ENCODE results near the gene DAD1. TPM values are rescaled to one million over a fixed set of nuclear protein-coding genes. Genes with fewer than 3 reads are reported as not detected.

Gene DAD1
- total RNA-seq, 1 experiment from 2014 or later: 166 TPM

GRCh38 chr14:22552827-22553076, 36.3 kb downstream of the DAD1 start:
- no peaks in the 10 kb centered on the region for H3K9me3 Mint-ChIP-seq (ENCODE audit: unreplicated experiment)
- no peaks in the 10 kb centered on the region for H3K27me3 Mint-ChIP-seq (ENCODE audit: insufficient read depth, unreplicated experiment)
- BruUV-seq (replicated peaks): no TSS peak
- no peak overlapping the region for H3K27ac Mint-ChIP-seq (ENCODE audit: low read depth, unreplicated experiment)
- CTCF ChIA-PET: interaction anchor here (0.6 to 1.7 kb wide), 7 partner anchors 9 to 348 kb away, joined by 3 to 6 read pairs (median 4); no protein-coding TSS in a partner anchor
- no peak for DNase-seq (ENCODE audit: unreplicated experiment)
- H3K4me3 Mint-ChIP-seq (ENCODE audit: unreplicated experiment): no peak overlapping the region
- TF ChIP-seq CTCF (IDR thresholded peaks at IDR 0.05; ENCODE audit: unreplicated experiment): no peak
- POLR2A ChIA-PET: interaction anchor here (0.8 to 1.0 kb wide), 2 partner anchors 45 to 302 kb away, joined by 3 read pairs; partner anchors contain the start of gene ABHD4
- peaks cover 34% of the 10 kb centered on the region for H3K4me1 Mint-ChIP-seq (ENCODE audit: insufficient read depth, unreplicated experiment)
- H3K36me3 Mint-ChIP-seq (ENCODE audit: insufficient read depth, unreplicated experiment): peaks cover 5% of the 10 kb centered on the region
- intact Hi-C loops (cut with micrococcal nuclease): no loop called here

GRCh38 chr14:22552001-22552826, 36.8 kb downstream of the DAD1 start:
- no peak overlapping the region for H3K4me3 Mint-ChIP-seq (ENCODE audit: unreplicated experiment)
- no TSS peak for BruUV-seq (replicated peaks)
- peaks cover 29% of the 10 kb centered on the region for H3K4me1 Mint-ChIP-seq (ENCODE audit: insufficient read depth, unreplicated experiment)
- H3K27ac Mint-ChIP-seq (ENCODE audit: low read depth, unreplicated experiment): no peak overlapping the region
- TF ChIP-seq CTCF (IDR thresholded peaks at IDR 0.05; ENCODE audit: unreplicated experiment): no peak
- H3K27me3 Mint-ChIP-seq (ENCODE audit: insufficient read depth, unreplicated experiment): no peaks in the 10 kb centered on the region
- DNase-seq (ENCODE audit: unreplicated experiment): no peak
- no peaks in the 10 kb centered on the region for H3K9me3 Mint-ChIP-seq (ENCODE audit: unreplicated experiment)
- intact Hi-C loops (cut with micrococcal nuclease): no loop called here
- H3K36me3 Mint-ChIP-seq (ENCODE audit: insufficient read depth, unreplicated experiment): peaks cover 5% of the 10 kb centered on the region
- ChIA-PET POLR2A (no interaction called here), CTCF (interaction anchor here (0.6 to 1.7 kb wide), 10 partner anchors 10 to 349 kb away, joined by 3 to 6 read pairs (median 4); no protein-coding TSS in a partner anchor)

GRCh38 chr14:22551605-22551997, 37.4 kb downstream of the DAD1 start:
- peaks cover 24% of the 10 kb centered on the region for H3K4me1 Mint-ChIP-seq (ENCODE audit: insufficient read depth, unreplicated experiment)
- no peak for DNase-seq (ENCODE audit: unreplicated experiment)
- intact Hi-C loops (cut with micrococcal nuclease): no loop called here
- ChIA-PET CTCF (interaction anchor here (0.6 to 1.7 kb wide), 6 partner anchors 25 to 1812 kb away, joined by 3 to 6 read pairs (median 4); no protein-coding TSS in a partner anchor), POLR2A (no interaction called here)
- H3K27me3 Mint-ChIP-seq (ENCODE audit: insufficient read depth, unreplicated experiment): no peaks in the 10 kb centered on the region
- no peak for TF ChIP-seq CTCF (IDR thresholded peaks at IDR 0.05; ENCODE audit: unreplicated experiment)
- no TSS peak for BruUV-seq (replicated peaks)
- no peak overlapping the region for H3K4me3 Mint-ChIP-seq (ENCODE audit: unreplicated experiment)
- H3K27ac Mint-ChIP-seq (ENCODE audit: low read depth, unreplicated experiment): no peak overlapping the region
- H3K9me3 Mint-ChIP-seq (ENCODE audit: unreplicated experiment): no peaks in the 10 kb centered on the region
- H3K36me3 Mint-ChIP-seq (ENCODE audit: insufficient read depth, unreplicated experiment): peaks cover 5% of the 10 kb centered on the region

GRCh38 chr14:22549981-22550673, 38.9 kb downstream of the DAD1 start:
- DNase-seq (ENCODE audit: unreplicated experiment): no peak
- intact Hi-C loops (cut with micrococcal nuclease): no loop called here
- Mint-ChIP-seq H3K9me3 (ENCODE audit: unreplicated experiment) (no peaks in the 10 kb centered on the region), H3K4me1 (ENCODE audit: insufficient read depth, unreplicated experiment) (peaks cover 11% of the 10 kb centered on the region), H3K27me3 (ENCODE audit: insufficient read depth, unreplicated experiment) (no peaks in the 10 kb centered on the region), H3K4me3 (ENCODE audit: unreplicated experiment) (no peak overlapping the region), H3K36me3 (ENCODE audit: insufficient read depth, unreplicated experiment) (peaks cover 5% of the 10 kb centered on the region), H3K27ac (ENCODE audit: low read depth, unreplicated experiment) (no peak overlapping the region)
- ChIA-PET CTCF (interaction anchor here (0.6 to 2.0 kb wide), 6 partner anchors 8 to 304 kb away, joined by 3 to 7 read pairs (median 4); no protein-coding TSS in a partner anchor), POLR2A (interaction anchor here (0.6 to 1.2 kb wide), 2 partner anchors 12 to 280 kb away, joined by 3 to 4 read pairs; no protein-coding TSS in a partner anchor)
- TF ChIP-seq CTCF (IDR thresholded peaks at IDR 0.05; ENCODE audit: unreplicated experiment): no peak
- BruUV-seq (replicated peaks): no TSS peak

Data from MCF 10A (cell line).